NCI-H226 (cell line): ENCODE measurements around the gene PITX1.
"Not testable (repeated sequence)": the region's sequence is repeated elsewhere in the genome, so short reads cannot be mapped to it uniquely, and the experiment has no call there.

Experiments used
- DNase-seq: peaks from one replicate; pipeline ENCODE4 v3.0.0-alpha.2; 2015

Gene PITX1

DNA sequence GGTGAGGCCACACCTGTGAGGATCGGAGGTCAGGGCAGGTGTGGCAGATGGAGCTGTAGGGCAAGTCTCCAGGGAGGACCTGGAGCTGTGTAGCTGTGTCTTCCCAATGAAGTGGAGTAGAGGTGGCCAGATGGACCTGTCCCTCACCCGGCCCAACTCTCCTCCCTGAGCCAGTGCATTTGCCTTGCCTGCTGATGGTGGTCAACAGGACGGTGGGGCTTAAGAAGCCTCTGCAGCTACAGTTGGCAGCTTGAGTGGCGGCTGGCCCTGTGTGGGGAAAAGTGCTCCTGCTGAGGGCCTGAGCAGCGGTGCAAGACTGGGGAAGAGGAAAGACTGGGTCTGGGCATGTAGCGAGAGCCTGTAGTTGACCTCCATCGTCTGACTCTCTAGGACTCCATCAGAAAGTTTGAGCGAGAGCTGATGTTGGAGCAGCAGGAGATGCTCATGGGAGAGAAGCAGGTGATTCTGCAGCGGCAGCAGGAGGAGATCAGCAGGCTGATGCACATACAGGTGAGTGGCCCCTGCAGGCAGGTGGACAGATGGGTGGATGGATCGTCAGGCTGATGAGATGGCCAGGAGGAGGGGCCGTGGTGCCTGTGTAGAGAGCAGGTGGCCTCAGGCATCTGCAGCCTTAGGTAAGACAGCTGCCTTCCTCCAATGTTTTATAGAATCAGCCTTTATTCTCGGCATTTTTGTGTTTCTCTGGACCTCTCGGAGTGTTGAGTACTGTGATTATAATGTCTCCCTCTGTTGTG, 24.9 kb downstream of the PITX1 start:
- no peak for DNase-seq

GRCh38 chr5:135008556-135008955, 25.5 kb downstream of the PITX1 start:
- no peak for DNase-seq

- no peak for DNase-seq
Observed at GRCh38 chr5:135007749-135008363, 26.2 kb downstream of the PITX1 start.

GRCh38 chr5:135007305-135007704, 26.7 kb downstream of the PITX1 start:
- DNase-seq: no peak

DNA sequence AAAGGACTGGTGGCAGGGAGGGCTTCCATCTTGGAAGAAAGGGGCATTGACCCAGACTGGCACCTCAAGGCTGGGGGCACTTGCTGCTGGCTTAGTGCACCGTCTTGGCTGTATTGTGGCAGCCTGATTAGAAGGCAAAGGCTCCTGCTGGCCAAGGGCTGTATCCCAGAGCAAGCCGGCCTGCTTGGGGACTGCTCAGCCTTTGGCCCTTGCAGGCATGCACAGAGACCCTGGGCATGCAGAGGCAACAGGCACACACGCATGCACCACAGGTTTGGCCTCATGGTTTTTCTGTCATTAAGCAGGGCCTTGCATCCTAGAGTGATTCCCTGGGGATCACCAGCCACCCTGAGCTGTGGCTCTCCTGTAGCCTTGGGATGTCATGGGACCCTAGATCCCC, 29.0 kb downstream of the PITX1 start:
- DNase-seq: no peak

DNA sequence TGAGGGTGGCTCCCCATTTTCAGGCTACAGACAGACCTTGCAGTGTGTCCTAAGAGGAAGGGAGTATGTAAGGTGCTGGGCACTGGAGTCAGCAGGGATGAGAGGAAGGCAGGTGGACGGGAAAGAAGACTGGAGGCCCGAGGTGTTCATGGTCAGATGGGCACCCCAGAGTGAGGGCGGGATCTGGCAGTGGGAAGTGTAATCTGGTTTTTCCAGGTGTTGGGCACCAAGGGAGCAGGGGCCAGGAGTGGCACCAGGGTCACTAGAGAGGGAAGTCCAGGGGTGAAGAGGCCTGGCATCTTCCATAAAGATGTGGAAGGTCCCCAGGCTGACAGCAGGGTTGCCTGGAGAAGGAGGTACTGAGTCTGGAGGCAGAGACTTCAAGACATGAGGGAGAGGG, 29.7 kb downstream of the PITX1 start:
- no peak for DNase-seq

- DNase-seq: not testable (repeated sequence)
Observed at GRCh38 chr5:134998068-134998467, 36.0 kb downstream of the PITX1 start.

- no peak for DNase-seq
Observed at GRCh38 chr5:134997015-134997414, 37.0 kb downstream of the PITX1 start.

- no peak for DNase-seq
Observed at GRCh38 chr5:134995850-134996402, 38.1 kb downstream of the PITX1 start.

DNA sequence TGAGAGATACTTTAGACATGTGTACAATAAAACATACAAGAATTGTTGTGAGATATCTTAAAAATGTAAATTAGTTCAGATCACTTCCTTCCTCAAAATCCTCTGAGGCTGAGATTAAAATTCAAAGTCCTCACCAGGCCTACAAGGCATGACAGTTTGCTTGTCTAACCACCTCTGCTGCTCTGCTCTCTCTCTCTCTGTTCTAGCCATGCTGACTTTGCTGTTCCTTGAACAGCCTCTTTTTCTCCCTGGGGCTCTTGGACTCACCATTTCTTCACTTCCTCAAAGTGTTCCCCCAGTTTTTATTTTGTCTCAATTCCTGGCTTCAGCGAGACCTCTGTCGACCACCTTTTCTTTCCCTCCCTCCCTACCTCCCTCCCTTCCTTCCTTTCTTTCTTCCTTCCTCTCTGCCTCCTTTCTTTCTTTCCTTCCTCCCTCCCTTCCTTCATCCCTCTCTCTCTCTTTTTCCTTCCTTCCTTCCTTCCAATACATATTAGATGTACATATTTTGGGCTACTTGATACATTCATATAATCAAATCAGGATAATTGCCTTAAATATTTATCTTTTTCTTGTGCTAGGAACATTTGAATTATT, 39.4 kb downstream of the PITX1 start:
- no peak for DNase-seq

DNA sequence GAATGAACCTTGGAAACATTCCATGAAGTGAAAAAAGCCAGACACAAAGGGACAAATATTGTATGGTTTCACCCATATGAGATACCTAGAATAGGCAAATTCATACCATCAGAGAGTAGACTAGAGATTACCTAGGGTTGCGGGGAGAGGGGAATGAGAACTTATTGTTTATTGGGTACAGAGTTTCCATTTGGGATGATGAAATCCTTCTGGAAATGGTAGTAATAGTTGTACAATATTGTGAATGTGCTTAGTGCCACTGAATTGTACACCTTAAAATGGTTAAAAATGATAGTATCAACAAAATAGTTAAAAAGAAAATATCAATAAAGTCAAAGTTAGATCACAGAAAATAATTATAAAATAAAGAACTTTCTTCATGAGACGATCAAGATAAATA, 40.9 kb downstream of the PITX1 start:
- no peak for DNase-seq

DNA sequence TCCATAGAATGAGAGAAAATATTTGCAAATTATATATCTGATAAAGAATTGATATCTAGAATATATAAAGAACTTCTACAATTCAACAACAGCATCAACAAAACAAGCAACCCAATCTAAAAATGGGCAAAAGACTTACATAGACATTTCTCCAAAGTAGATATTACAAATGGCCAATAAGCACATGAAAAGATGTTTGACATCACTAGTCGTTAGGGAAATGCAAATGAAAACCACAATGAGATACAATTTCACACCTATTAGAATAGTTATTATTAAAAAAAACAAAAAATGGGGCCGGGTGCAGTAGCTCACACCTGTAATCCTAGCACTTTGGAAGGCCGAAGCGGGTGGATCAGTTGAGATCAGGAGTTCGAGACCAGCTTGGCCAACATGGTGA, 41.9 kb downstream of the PITX1 start:
- no peak for DNase-seq

DNA sequence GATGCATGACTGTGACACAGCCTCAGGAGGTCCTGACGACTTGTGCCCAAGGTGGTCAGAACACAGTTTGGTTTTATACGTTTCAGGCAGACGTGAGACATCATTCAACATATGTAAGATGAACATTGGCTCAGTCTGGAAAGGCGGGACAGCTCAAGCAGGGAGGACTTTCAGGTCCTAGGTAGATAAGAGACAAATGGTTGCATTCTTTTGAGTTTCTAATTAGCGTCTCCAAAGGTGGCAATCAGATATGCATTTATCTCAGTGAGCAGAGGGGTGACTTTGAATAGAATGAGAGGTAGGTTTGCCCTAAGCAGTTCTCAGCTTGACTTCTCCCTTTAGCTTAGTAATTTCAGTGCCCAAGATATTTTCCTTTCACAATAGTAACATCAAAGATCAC, 43.8 kb downstream of the PITX1 start:
- DNase-seq: not testable (repeated sequence)

DNA sequence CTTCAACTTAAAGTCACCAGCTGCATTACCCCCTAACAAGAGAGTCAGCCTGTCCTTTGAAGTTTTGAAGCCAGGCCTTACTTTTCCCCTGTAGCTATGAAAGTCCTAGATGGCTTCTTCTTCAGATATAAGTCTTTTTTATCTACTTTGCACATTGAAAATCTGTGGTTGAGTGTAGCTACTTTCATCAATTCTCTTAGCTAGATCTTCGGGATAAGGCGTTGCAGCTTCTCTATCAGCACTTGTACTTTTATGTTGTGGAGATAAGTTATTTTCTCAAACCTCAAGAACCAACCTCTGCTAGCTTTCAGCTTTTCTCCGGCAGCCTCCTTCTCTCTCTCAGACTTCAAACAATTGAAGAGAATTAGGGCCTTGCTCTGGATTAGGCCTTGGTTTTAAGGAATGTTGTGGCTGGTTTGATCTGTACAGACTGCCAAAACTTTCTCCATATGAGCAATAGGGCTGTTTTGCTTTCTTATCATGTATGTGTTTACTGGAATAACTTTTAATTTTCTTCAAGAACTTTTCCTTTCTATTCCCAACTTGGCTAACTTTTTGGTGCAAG, 44.7 kb downstream of the PITX1 start:
- DNase-seq: no peak

GRCh38 chr5:134982230-134982629, 51.8 kb downstream of the PITX1 start:
- no peak for DNase-seq

DNA sequence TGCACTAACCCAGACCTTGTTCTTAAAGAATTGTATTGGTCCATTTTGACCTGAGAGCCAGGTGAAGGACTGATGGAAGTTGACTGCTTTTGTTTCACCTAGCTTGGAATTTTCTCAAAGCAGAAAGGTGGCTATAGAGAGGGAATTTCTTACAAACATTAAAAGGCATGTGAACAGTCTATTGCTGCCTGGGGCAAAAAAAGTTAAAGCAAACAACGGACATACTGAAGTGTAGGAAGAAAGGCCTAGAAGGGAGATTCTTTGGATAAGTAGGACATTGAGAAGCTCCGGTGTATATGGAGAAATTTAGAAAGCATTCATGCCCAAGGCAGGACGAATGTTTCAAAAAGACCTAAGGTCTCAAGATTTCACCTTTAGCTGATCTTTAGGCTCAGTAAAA, 54.6 kb downstream of the PITX1 start:
- DNase-seq: no peak
